Neural cell (in vitro differentiated cells): Measurements from ENCODE around the gene NT5DC3. TPM values are rescaled to one million over a fixed set of nuclear protein-coding genes. Genes with fewer than 3 reads are reported as not detected.
"Not testable (repeated sequence)": the region's sequence is repeated elsewhere in the genome, so short reads cannot be mapped to it uniquely, and the experiment has no call there.

Source experiments
- H2AFZ ChIP-seq: fragments of 200-600, 300-800 bp; sonication (generic), shearing (Covaris generic); 2 replicates; pipeline ENCODE4 v1.6.0; 2014; ENCODE audit warnings: low read depth, mild to moderate bottlenecking, antibody characterized with exemption, low read length, moderate library complexity
- H3F3A ChIP-seq: fragments of 200-600 bp; shearing (Covaris generic); 2 replicates; pipeline ENCODE4 v1.6.1; 2016; ENCODE audit warnings: mild to moderate bottlenecking, moderate library complexity, mixed read lengths, antibody characterized with exemption, low read length; ENCODE audit not compliant: insufficient read depth, poor library complexity, severe bottlenecking
- H3K27ac ChIP-seq: fragments of 200-600, 300-800 bp; sonication (generic), shearing (Covaris generic); 2 replicates; pipeline ENCODE4 v1.5.1; 2014; ENCODE audit warnings: mild to moderate bottlenecking, low read length, moderate library complexity
- H3K27me3 ChIP-seq: fragments of 300-800, 200-600 bp; sonication (generic), shearing (Covaris generic); 2 replicates; pipeline ENCODE4 v1.6.0; 2014; ENCODE audit warnings: mild to moderate bottlenecking, low read depth, low read length, moderate library complexity; ENCODE audit not compliant: insufficient read depth
- H3K36me3 ChIP-seq: fragments of 300-800, 200-600 bp; sonication (generic), shearing (Covaris generic); 2 replicates; pipeline ENCODE4 v1.5.1; 2014; ENCODE audit warnings: mild to moderate bottlenecking, antibody characterized with exemption, low read length, moderate library complexity; ENCODE audit not compliant: insufficient read depth
- H3K4me2 ChIP-seq: fragments of 300-800, 200-600 bp; sonication (generic), shearing (Covaris generic); 2 replicates; pipeline ENCODE4 v1.6.0; 2014; ENCODE audit warnings: mild to moderate bottlenecking, low read length
- H3K4me3 ChIP-seq: fragments of 300-800, 200-600 bp; sonication (generic), shearing (Covaris generic); 2 replicates; pipeline ENCODE4 v1.5.1; 2014; ENCODE audit warnings: mild to moderate bottlenecking, low read length, moderate library complexity
- H3K79me2 ChIP-seq: fragments of 200-600 bp; shearing (Covaris generic); replicated peaks from 2 replicates; pipeline ENCODE4 v1.6.0; 2014; ENCODE audit warnings: mild to moderate bottlenecking, low read length, moderate library complexity; ENCODE audit not compliant: insufficient read depth
- H3K9ac ChIP-seq: fragments of 300-800, 200-600 bp; sonication (generic), shearing (Covaris generic); 2 replicates; pipeline ENCODE4 v1.6.1; 2016; ENCODE audit warnings: mild to moderate bottlenecking, low read length, mixed read lengths
- H3K9me2 ChIP-seq: fragments of 200-600 bp; shearing (Covaris generic); 2 replicates; pipeline ENCODE4 v1.6.1; 2016; ENCODE audit warnings: mild to moderate bottlenecking, low read length, mixed read lengths; ENCODE audit not compliant: insufficient read depth
- H3K9me3 ChIP-seq: fragments of 200-600, 300-800 bp; sonication (generic), shearing (Covaris generic); 2 replicates; pipeline ENCODE4 v1.6.1; 2016; ENCODE audit warnings: mild to moderate bottlenecking, mixed run types, low read length, moderate library complexity, mixed read lengths
- H4K20me1 ChIP-seq: fragments of 200-600 bp; shearing (Covaris generic); 2 replicates; pipeline ENCODE4 v1.6.1; 2016; ENCODE audit warnings: mild to moderate bottlenecking, mixed run types; ENCODE audit not compliant: insufficient read depth
- EZH2 ChIP-seq: fragments of 200-600, 300-800 bp; shearing (Covaris generic), sonication (generic); IDR thresholded peaks from 2 replicates; pipeline ENCODE4 v1.6.1; 2014; ENCODE audit warnings: antibody characterized with exemption, low read length, borderline replicate concordance, mild to moderate bottlenecking; ENCODE audit not compliant: insufficient read depth, poor library complexity, severe bottlenecking
- MXI1 ChIP-seq: fragments of 450-650 bp; conservative IDR thresholded peaks from 2 replicates; pipeline ENCODE4 v1.6.1; 2014; ENCODE audit warnings: antibody characterized with exemption, mild to moderate bottlenecking; ENCODE audit not compliant: poor library complexity, severe bottlenecking
- RAD21 ChIP-seq: fragments of 450-650 bp; conservative IDR thresholded peaks from 2 replicates; pipeline ENCODE4 v1.6.1; 2014; ENCODE audit warnings: antibody characterized with exemption, mild to moderate bottlenecking, moderate library complexity
- polyA plus RNA-seq: library from polyadenylated mRNA; depleted of rRNA; stranded (reverse); fragments of >200 nt; gene quantifications from 2 replicates; pipeline ENCODE4 v1.2.3, GENCODE V29; 2014
- TF ChIP-seq, protein P1 (sequence below): IDR thresholded peaks from 2 replicates; pipeline ENCODE4 v1.6.1; 2012; ENCODE audit warnings: borderline replicate concordance
- TF ChIP-seq, protein P2 (sequence below): fragments of 450-650 bp; IDR thresholded peaks from 2 replicates; pipeline ENCODE4 v1.5.1; 2014; ENCODE audit warnings: antibody characterized with exemption, mild to moderate bottlenecking, moderate library complexity; ENCODE audit not compliant: poor library complexity, severe bottlenecking

The NT5DC3 gene
- polyA plus RNA-seq, 1 donor from 2014 or later: 4.0 TPM

DNA sequence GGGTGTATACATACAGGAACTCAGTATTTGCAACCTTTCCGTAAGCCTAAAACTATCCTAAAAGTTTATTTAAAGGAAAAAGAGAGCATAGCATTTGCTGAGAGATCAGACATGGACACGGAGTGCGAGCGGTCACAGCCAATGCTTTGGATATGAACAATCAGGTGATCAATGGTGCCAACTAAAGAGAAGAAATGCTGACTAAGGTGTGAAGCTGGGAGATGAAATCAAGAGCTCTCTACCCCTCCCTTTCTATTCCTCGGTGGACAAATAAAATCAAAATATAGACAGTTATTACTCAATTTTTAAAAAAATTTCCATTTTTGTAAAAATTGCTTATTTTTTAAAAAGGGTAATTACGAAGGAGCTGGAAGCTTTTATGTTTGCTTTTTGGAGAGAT lies 29.2 kb downstream of the NT5DC3 start:
- Histone ChIP-seq H2AFZ (no peak overlapping the region), H3K4me3 (no peak overlapping the region), H3K79me2 (no peaks in the 10 kb centered on the region), H3K27ac (no peak overlapping the region), H3K4me2 (no peak overlapping the region), H3K9me3 (no peaks in the 10 kb centered on the region), H3F3A (no peaks in the 10 kb centered on the region), H3K9ac (no peak overlapping the region), H3K27me3 (no peaks in the 10 kb centered on the region), H3K36me3 (no peaks in the 10 kb centered on the region), H3K9me2 (no peaks in the 10 kb centered on the region), H4K20me1 (no peaks in the 10 kb centered on the region)
- TF ChIP-seq, protein P1, sequence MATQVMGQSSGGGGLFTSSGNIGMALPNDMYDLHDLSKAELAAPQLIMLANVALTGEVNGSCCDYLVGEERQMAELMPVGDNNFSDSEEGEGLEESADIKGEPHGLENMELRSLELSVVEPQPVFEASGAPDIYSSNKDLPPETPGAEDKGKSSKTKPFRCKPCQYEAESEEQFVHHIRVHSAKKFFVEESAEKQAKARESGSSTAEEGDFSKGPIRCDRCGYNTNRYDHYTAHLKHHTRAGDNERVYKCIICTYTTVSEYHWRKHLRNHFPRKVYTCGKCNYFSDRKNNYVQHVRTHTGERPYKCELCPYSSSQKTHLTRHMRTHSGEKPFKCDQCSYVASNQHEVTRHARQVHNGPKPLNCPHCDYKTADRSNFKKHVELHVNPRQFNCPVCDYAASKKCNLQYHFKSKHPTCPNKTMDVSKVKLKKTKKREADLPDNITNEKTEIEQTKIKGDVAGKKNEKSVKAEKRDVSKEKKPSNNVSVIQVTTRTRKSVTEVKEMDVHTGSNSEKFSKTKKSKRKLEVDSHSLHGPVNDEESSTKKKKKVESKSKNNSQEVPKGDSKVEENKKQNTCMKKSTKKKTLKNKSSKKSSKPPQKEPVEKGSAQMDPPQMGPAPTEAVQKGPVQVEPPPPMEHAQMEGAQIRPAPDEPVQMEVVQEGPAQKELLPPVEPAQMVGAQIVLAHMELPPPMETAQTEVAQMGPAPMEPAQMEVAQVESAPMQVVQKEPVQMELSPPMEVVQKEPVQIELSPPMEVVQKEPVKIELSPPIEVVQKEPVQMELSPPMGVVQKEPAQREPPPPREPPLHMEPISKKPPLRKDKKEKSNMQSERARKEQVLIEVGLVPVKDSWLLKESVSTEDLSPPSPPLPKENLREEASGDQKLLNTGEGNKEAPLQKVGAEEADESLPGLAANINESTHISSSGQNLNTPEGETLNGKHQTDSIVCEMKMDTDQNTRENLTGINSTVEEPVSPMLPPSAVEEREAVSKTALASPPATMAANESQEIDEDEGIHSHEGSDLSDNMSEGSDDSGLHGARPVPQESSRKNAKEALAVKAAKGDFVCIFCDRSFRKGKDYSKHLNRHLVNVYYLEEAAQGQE: no peak
- TF ChIP-seq EZH2 (no peak), RAD21 (no peak)
- TF ChIP-seq, protein P2, sequence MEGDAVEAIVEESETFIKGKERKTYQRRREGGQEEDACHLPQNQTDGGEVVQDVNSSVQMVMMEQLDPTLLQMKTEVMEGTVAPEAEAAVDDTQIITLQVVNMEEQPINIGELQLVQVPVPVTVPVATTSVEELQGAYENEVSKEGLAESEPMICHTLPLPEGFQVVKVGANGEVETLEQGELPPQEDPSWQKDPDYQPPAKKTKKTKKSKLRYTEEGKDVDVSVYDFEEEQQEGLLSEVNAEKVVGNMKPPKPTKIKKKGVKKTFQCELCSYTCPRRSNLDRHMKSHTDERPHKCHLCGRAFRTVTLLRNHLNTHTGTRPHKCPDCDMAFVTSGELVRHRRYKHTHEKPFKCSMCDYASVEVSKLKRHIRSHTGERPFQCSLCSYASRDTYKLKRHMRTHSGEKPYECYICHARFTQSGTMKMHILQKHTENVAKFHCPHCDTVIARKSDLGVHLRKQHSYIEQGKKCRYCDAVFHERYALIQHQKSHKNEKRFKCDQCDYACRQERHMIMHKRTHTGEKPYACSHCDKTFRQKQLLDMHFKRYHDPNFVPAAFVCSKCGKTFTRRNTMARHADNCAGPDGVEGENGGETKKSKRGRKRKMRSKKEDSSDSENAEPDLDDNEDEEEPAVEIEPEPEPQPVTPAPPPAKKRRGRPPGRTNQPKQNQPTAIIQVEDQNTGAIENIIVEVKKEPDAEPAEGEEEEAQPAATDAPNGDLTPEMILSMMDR: no peak

DNA sequence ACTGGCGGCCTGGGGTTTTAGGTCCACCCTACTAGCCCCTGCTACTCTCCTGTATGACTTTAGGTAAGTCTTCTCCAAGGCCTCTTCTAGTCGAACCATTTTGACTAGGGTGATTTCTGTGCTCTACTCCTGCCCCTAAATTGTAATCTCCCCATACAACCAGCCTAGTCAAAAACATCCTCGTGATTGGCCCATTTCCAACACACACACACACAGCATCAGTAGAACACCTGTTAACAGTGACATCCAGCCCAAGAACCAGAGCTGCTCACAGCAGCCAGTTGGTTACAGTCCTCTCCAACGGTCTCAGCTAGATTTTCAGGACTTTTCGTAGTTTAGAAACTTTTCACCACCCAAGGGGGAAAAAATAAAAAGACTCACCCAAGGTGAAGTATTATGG lies 30.9 kb downstream of the NT5DC3 start:
- H3K36me3 ChIP-seq: no peaks in the 10 kb centered on the region

DNA sequence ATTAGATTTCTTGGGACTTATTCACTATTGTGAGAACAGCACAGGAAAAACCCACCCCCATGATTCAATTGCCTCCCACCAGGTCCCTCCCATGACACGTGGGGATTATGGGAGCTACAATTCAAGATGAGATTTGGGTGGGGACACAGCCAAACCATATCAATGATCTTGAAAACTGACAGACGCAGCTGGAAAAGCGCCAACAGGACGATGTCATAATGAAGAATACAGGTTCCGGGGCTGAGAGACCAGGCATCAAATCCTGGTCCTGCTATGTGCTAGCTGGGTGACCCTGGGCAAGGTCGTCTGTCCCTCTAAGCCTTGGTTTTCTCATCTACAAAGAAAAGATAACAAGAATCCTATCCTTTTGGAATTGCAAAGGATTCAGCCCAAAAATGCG lies 31.4 kb downstream of the NT5DC3 start:
- not testable (repeated sequence) for H3K4me3 ChIP-seq, H2AFZ ChIP-seq, H3K36me3 ChIP-seq, H3F3A ChIP-seq, H3K27me3 ChIP-seq, H4K20me1 ChIP-seq, H3K9me2 ChIP-seq, H3K9me3 ChIP-seq, H3K9ac ChIP-seq, H3K79me2 ChIP-seq, H3K27ac ChIP-seq, H3K4me2 ChIP-seq

More for the DNA sequence above, 30.9 kb downstream of the NT5DC3 start:
- TF ChIP-seq RAD21: no peak
- no peak for TF ChIP-seq MXI1
- Histone ChIP-seq H3K9me3 (no peaks in the 10 kb centered on the region), H3K9ac (no peak overlapping the region), H3K27ac (no peak overlapping the region), H2AFZ (no peak overlapping the region), H4K20me1 (no peaks in the 10 kb centered on the region), H3K27me3 (no peaks in the 10 kb centered on the region), H3K4me3 (no peak overlapping the region), H3K9me2 (no peaks in the 10 kb centered on the region), H3K4me2 (no peak overlapping the region), H3F3A (no peaks in the 10 kb centered on the region), H3K79me2 (no peaks in the 10 kb centered on the region)
